ENCODE data around the gene ZCCHC24. TPM values are rescaled to one million over a fixed set of nuclear protein-coding genes. Genes with fewer than 3 reads are reported as not detected.

Gene ZCCHC24
- total RNA-seq, 1 donor from 2014 or later, result 57.0 TPM

GRCh38 chr10:79398642-79399041 lies 46.8 kb downstream of the ZCCHC24 start:
- no peak for DNase-seq (ENCODE audit: extremely low spot score in 2 of 2)
- H3K36me3 ChIP-seq, result no peaks in the 10 kb centered on the region
- no peaks in the 10 kb centered on the region for H3K27me3 ChIP-seq
- peak overlapping the region in 1 of 2 donors; percentile 21 for H3K4me3 ChIP-seq
- intact Hi-C loops (cut with DNase I), result no loop called here
- no peaks in the 10 kb centered on the region for H3K9me3 ChIP-seq
- TF ChIP-seq POLR2A (IDR thresholded peaks at IDR 0.05), result no peak
- no peak for TF ChIP-seq POLR2AphosphoS5 (IDR thresholded peaks at IDR 0.05; ENCODE audit: insufficient read depth in 1 of 2, low read depth in 1 of 2)
- no peak for TF ChIP-seq CTCF (IDR thresholded peaks at IDR 0.05)
- no peak overlapping the region for H3K27ac ChIP-seq
- peaks cover 86% of the 10 kb centered on the region for H3K4me1 ChIP-seq

- DNase-seq (ENCODE audit: extremely low spot score in 2 of 2), result no peak
- no peaks in the 10 kb centered on the region for H3K27me3 ChIP-seq
- intact Hi-C loops (cut with DNase I), result no loop called here
- no peak overlapping the region for H3K4me3 ChIP-seq
- no peaks in the 10 kb centered on the region for H3K9me3 ChIP-seq
- H3K27ac ChIP-seq, result no peak overlapping the region
- peaks cover 83% of the 10 kb centered on the region for H3K4me1 ChIP-seq
- no peaks in the 10 kb centered on the region for H3K36me3 ChIP-seq
- peak in 1 of 2 donors; percentile 44 for TF ChIP-seq POLR2AphosphoS5 (IDR thresholded peaks at IDR 0.05; ENCODE audit: insufficient read depth in 1 of 2, low read depth in 1 of 2)
- no peak for TF ChIP-seq CTCF (IDR thresholded peaks at IDR 0.05)
- TF ChIP-seq POLR2A (IDR thresholded peaks at IDR 0.05), result no peak
These were observed 47.7 kb downstream of the ZCCHC24 start for GRCh38 chr10:79397575-79398303.

- no peak overlapping the region for H3K4me3 ChIP-seq
- no peaks in the 10 kb centered on the region for H3K27me3 ChIP-seq
- H3K36me3 ChIP-seq, result no peaks in the 10 kb centered on the region
- no peak for TF ChIP-seq POLR2A (IDR thresholded peaks at IDR 0.05)
- H3K9me3 ChIP-seq, result no peaks in the 10 kb centered on the region
- H3K27ac ChIP-seq, result no peak overlapping the region
- intact Hi-C loops (cut with DNase I), result no loop called here
- no peak for DNase-seq (ENCODE audit: extremely low spot score in 2 of 2)
- H3K4me1 ChIP-seq, result peaks cover 83% of the 10 kb centered on the region
These were observed 48.4 kb downstream of the ZCCHC24 start for GRCh38 chr10:79397051-79397450.

GRCh38 chr10:79396520-79396919 lies 48.9 kb downstream of the ZCCHC24 start:
- Histone ChIP-seq H3K27me3 (no peaks in the 10 kb centered on the region), H3K27ac (no peak overlapping the region), H3K4me1 (peaks cover 83% of the 10 kb centered on the region), H3K36me3 (no peaks in the 10 kb centered on the region), H3K9me3 (no peaks in the 10 kb centered on the region), H3K4me3 (no peak overlapping the region)
- intact Hi-C loops (cut with DNase I), result no loop called here
- no peak for TF ChIP-seq POLR2A (IDR thresholded peaks at IDR 0.05)
- no peak for DNase-seq (ENCODE audit: extremely low spot score in 2 of 2)

GRCh38 chr10:79394664-79395063 lies 50.8 kb downstream of the ZCCHC24 start:
- Histone ChIP-seq H3K9me3 (no peaks in the 10 kb centered on the region), H3K4me1 (peaks cover 77% of the 10 kb centered on the region), H3K36me3 (no peaks in the 10 kb centered on the region), H3K27me3 (no peaks in the 10 kb centered on the region), H3K27ac (no peak overlapping the region), H3K4me3 (no peak overlapping the region)
- TF ChIP-seq POLR2A (IDR thresholded peaks at IDR 0.05) (no peak), POLR2AphosphoS5 (IDR thresholded peaks at IDR 0.05; ENCODE audit: insufficient read depth in 1 of 2, low read depth in 1 of 2) (no peak), CTCF (IDR thresholded peaks at IDR 0.05) (no peak)
- no peak for DNase-seq (ENCODE audit: extremely low spot score in 2 of 2)
- intact Hi-C loops (cut with DNase I), result no loop called here

GRCh38 chr10:79393924-79394610 lies 51.4 kb downstream of the ZCCHC24 start:
- Histone ChIP-seq H3K9me3 (no peaks in the 10 kb centered on the region), H3K27ac (peak overlapping the region; percentile 54), H3K4me3 (no peak overlapping the region), H3K4me1 (peaks cover 71% of the 10 kb centered on the region), H3K36me3 (no peaks in the 10 kb centered on the region), H3K27me3 (no peaks in the 10 kb centered on the region)
- intact Hi-C loops (cut with DNase I), result no loop called here
- TF ChIP-seq CTCF (IDR thresholded peaks at IDR 0.05), result no peak
- TF ChIP-seq POLR2A (IDR thresholded peaks at IDR 0.05), result no peak
- no peak for TF ChIP-seq POLR2AphosphoS5 (IDR thresholded peaks at IDR 0.05; ENCODE audit: insufficient read depth in 1 of 2, low read depth in 1 of 2)
- no peak for DNase-seq (ENCODE audit: extremely low spot score in 2 of 2)
